Brain pericyte (primary cell): ENCODE data around the gene BBS4.

ENCODE experiments used
- DNase-seq: peaks from one replicate; pipeline ENCODE4 v3.0.0-alpha.2; 2012; ENCODE audit warnings: low read depth, low spot score

BBS4 gene

GRCh38 chr15:72760590-72761260, 74.7 kb downstream of the BBS4 start:
- no peak for DNase-seq

- no peak for DNase-seq
Observed at GRCh38 chr15:72764656-72765055, 78.6 kb downstream of the BBS4 start.

GRCh38 chr15:72766025-72766424, 80.0 kb downstream of the BBS4 start:
- no peak for DNase-seq

- no peak for DNase-seq
Observed at GRCh38 chr15:72766780-72767179, 80.8 kb downstream of the BBS4 start.

- DNase-seq: no peak
Observed at GRCh38 chr15:72770673-72771328, 84.8 kb downstream of the BBS4 start.

- no peak for DNase-seq
Observed at GRCh38 chr15:72771329-72771725, 85.3 kb downstream of the BBS4 start.

- no peak for DNase-seq
Observed at GRCh38 chr15:72774696-72775383, 88.8 kb downstream of the BBS4 start.

- no peak for DNase-seq
Observed at GRCh38 chr15:72778796-72779195, 92.8 kb downstream of the BBS4 start.

GRCh38 chr15:72781631-72782030, 95.6 kb downstream of the BBS4 start:
- DNase-seq: no peak

- DNase-seq: no peak
Observed at GRCh38 chr15:72782274-72783003, 96.4 kb downstream of the BBS4 start.

GRCh38 chr15:72783004-72783639, 97.1 kb downstream of the BBS4 start:
- DNase-seq: no peak

- peak; percentile 83 for DNase-seq
Observed at GRCh38 chr15:72783640-72784455, 97.8 kb downstream of the BBS4 start, which contains the start of gene ADPGK. Gene ADPGK, minus strand, starts transcription at chr15:72783758. Its CDS starts 67 bp downstream, at chr15:72783691.

- no peak for DNase-seq
Observed at GRCh38 chr15:72784456-72784876, 98.5 kb downstream of the BBS4 start.

- no peak for DNase-seq
Observed at GRCh38 chr15:72785432-72785831, 99.4 kb downstream of the BBS4 start.

- DNase-seq: no peak
Observed at GRCh38 chr15:72785841-72786240, 99.8 kb downstream of the BBS4 start.

- DNase-seq: no peak
Observed at GRCh38 chr15:72786242-72786641, 100.2 kb downstream of the BBS4 start.

- DNase-seq: no peak
Observed at GRCh38 chr15:72786676-72787345, 100.8 kb downstream of the BBS4 start.

- no peak for DNase-seq
Observed at GRCh38 chr15:72787526-72787925, 101.5 kb downstream of the BBS4 start.
